K562 (cell line): ENCODE measurements around the gene SRGAP3. TPM values are rescaled to one million over a fixed set of nuclear protein-coding genes. Genes with fewer than 3 reads are reported as not detected.

Experiments used
- ATAC-seq: fragments of 200-7000 bp; cut with Tn5 transposase; 3 replicates; pipeline ENCODE4 v1.9.1; 2020; ENCODE audit warnings: moderate library complexity
- BruUV-seq: library from RNA; stranded (reverse); fragments of 400-500 nt; replicated peaks from 2 replicates; lab custom pipeline; 2021; lab: Mats Ljungman, UMichigan
- CTCF ChIA-PET: fragments of 300-600 bp; formaldehyde crosslinking; extraction: SDS; loops from one replicate; lab custom pipeline; 2021; ENCODE audit warnings: low intra/inter-chr PET ratio; lab: Yijun Ruan, JAX
- POLR2A ChIA-PET: fragments of 300-600, 350-650 bp; sonication (Branson Sonifier 250); formaldehyde crosslinking; extraction: SDS; loops from one replicate; lab custom pipeline; 2021; ENCODE audit warnings: antibody characterized with exemption, inconsistent platforms; lab: Yijun Ruan, JAX
- DNase-seq, 4 experiments: peaks; one replicate each; pipeline versions ENCODE4 v3.0.0 to v3.0.0-alpha.2; 2011 to 2018; ENCODE audit warnings: low spot score in 3 of 4, mixed read lengths in 3 of 4; ENCODE audit errors: extremely low read depth in 1 of 4
- FAIRE-seq: peaks from 2 replicates; lab custom pipeline; 2011; peaks lifted over from hg19 to GRCh38; lab: Jason Lieb, UNC
- H2AFZ ChIP-seq: 2 replicates; pipeline ENCODE4 v1.6.0; 2011; ENCODE audit warnings: low read depth, low read length, control low read depth, inconsistent platforms
- H3K27ac ChIP-seq: fragments of 200-600 bp; 3 replicates; pipeline ENCODE4 v1.8.0; 2011; ENCODE audit warnings: low read depth, mild to moderate bottlenecking, control low read depth, inconsistent platforms, low read length, moderate library complexity, mixed read lengths; ENCODE audit errors: extremely low read depth
- H3K27me3 ChIP-seq, 2 experiments: fragments of 300-600 bp in 1 of 2; 2 replicates in 1 of 2; 3 replicates in 1 of 2; pipeline versions ENCODE4 v1.6.0 to v1.8.0; 2011; ENCODE audit warnings: inconsistent platforms in 2 of 2, low read length in 2 of 2, mild to moderate bottlenecking in 1 of 2, mixed read lengths in 1 of 2, moderate library complexity in 1 of 2; ENCODE audit not compliant: control insufficient read depth in 2 of 2, insufficient read depth in 2 of 2
- H3K36me3 ChIP-seq: fragments of 300-600 bp; 3 replicates; pipeline ENCODE4 v1.8.0; 2011; ENCODE audit warnings: mild to moderate bottlenecking, low read length, inconsistent platforms; ENCODE audit not compliant: control insufficient read depth, insufficient read depth
- H3K4me1 ChIP-seq, 2 experiments: fragments of 200-600 bp in 1 of 2; replicated peaks in 1 of 2; 2 replicates in 1 of 2; 3 replicates in 1 of 2; pipeline versions ENCODE4 v1.5.1 to v1.8.0; 2011; ENCODE audit warnings: inconsistent platforms in 2 of 2, low read length in 2 of 2, mild to moderate bottlenecking in 1 of 2, mixed read lengths in 1 of 2, moderate library complexity in 1 of 2; ENCODE audit not compliant: control insufficient read depth in 2 of 2, insufficient read depth in 2 of 2
- H3K4me2 ChIP-seq: 2 replicates; pipeline ENCODE4 v1.6.1; 2011; ENCODE audit warnings: low read length, control low read depth, inconsistent platforms, mixed read lengths; ENCODE audit not compliant: insufficient read depth
- H3K4me3 ChIP-seq: fragments of 200-600 bp; sonication (generic), shearing (Covaris generic); 2 replicates; pipeline ENCODE4 v1.5.1; 2016; ENCODE audit warnings: control low read depth, inconsistent platforms
- H3K79me2 ChIP-seq: fragments of 200-600 bp; 3 replicates; pipeline ENCODE4 v1.8.0; 2011; ENCODE audit warnings: low read length, inconsistent platforms; ENCODE audit not compliant: control insufficient read depth, insufficient read depth
- H3K9ac ChIP-seq, 2 experiments: 2 replicates each; pipeline versions ENCODE4 v1.6.0 to v1.6.1; 2011; ENCODE audit warnings: low read depth in 2 of 2, low read length in 2 of 2, control low read depth in 1 of 2, inconsistent platforms in 1 of 2, mild to moderate bottlenecking in 1 of 2, mixed read lengths in 1 of 2; ENCODE audit not compliant: insufficient read depth in 1 of 2
- H3K9me1 ChIP-seq: one replicate; pipeline ENCODE4 v1.6.0; 2011; ENCODE audit warnings: inconsistent platforms, mild to moderate bottlenecking, low read length, moderate library complexity; ENCODE audit not compliant: control insufficient read depth, insufficient read depth
- H3K9me3 ChIP-seq: replicated peaks from 2 replicates; pipeline ENCODE4 v1.5.1; 2011; ENCODE audit warnings: low read depth, low read length, inconsistent platforms; ENCODE audit not compliant: control insufficient read depth, insufficient read depth
- H4K20me1 ChIP-seq: replicated peaks from 2 replicates; pipeline ENCODE4 v1.6.1; 2011; ENCODE audit warnings: low read length, inconsistent platforms, mixed read lengths; ENCODE audit not compliant: control insufficient read depth, insufficient read depth
- NR3C1 ChIP-seq: sonication (generic); formaldehyde crosslinking; IDR thresholded peaks from 2 replicates; pipeline ENCODE4 v1.8.1; 2022; ENCODE audit warnings: missing genetic modification reagents
- RBM25 ChIP-seq: fragments of 200-400 bp; formaldehyde crosslinking; IDR thresholded peaks from 2 replicates; pipeline ENCODE4 v1.6.1; 2018; ENCODE audit warnings: low read length, low read depth, moderate library complexity; ENCODE audit not compliant: severe bottlenecking
- ZNF197 ChIP-seq: fragments of 200-800 bp; sonication (Bioruptor generic); IDR thresholded peaks from 2 replicates; pipeline ENCODE4 v1.6.1; 2016; ENCODE audit warnings: low read depth, missing genetic modification characterization, missing compliant biosample characterization
- WGBS: fragments of 100-300 bp; shearing (Covaris generic); methylation state at CpG from one replicate; pipeline ENCODE4 v1.1.6; 2016; ENCODE audit warnings: low coverage, mixed read lengths; ENCODE audit not compliant: insufficient coverage; ENCODE audit errors: missing lambda C conversion rate; 5-methylcytosine and 5-hydroxymethylcytosine counted together
- in situ Hi-C: fragments of 300-500 bp; cut with MboI; formaldehyde crosslinking; loops from 4 replicates; pipeline ENCODE4 v1.15.0; 2018; ENCODE audit warnings: inconsistent platforms, mixed read lengths
- intact Hi-C: fragments of 100-400 bp; cut with micrococcal nuclease; formaldehyde crosslinking; loops from 2 replicates; pipeline ENCODE4 v1.14.2; 2022
- polyA plus RNA-seq, 8 experiments: library from polyadenylated mRNA; depleted of rRNA in 4 of 8; stranded (reverse) in 5 of 8; unstranded in 3 of 8; fragments of >200 nt; fragmentation: Nextera tagmentation in 2 of 8; fragmentation: Illumina TruSeq in 1 of 8; extraction: Ambion mirVana in 2 of 8; extraction: Trizol in 1 of 8; gene quantifications; 2 replicates each; pipeline versions ENCODE4 v1.2.1 to v1.2.3, GENCODE V29; 2011 to 2014; ENCODE audit warnings: inconsistent platforms in 1 of 8, missing spikeins in 1 of 8
- total RNA-seq, 7 experiments: library from RNA; depleted of rRNA in 6 of 7; stranded (reverse); fragments of >200 nt in 6 of 7; fragmentation: Illumina TruSeq in 2 of 7; extraction: Trizol in 2 of 7; gene quantifications; 2 replicates each; pipeline versions ENCODE4 v1.2.1 to v1.2.3, GENCODE V29; 2011 to 2021; ENCODE audit warnings: low replicate concordance in 1 of 7
- TF ChIP-seq, protein P1 (sequence below): fragments of 200-800 bp; sonication (Bioruptor generic); IDR thresholded peaks from 2 replicates; pipeline ENCODE4 v1.6.1; 2017; ENCODE audit warnings: missing genetic modification characterization, missing compliant biosample characterization

SRGAP3 gene
- total and polyA plus RNA-seq, 9 of the 15 experiments (the other 6 are each of a cell fraction or from before 2014, with no cell fraction given) = 0.11 to 0.85 (median 0.35) TPM; not detected in 2

- WGBS = 0% methylated on average over 4 of the region's 4 CpGs
- CTCF ChIA-PET = no interaction called here
- Histone ChIP-seq H3K9me1 (no peaks in the 10 kb centered on the region), H3K27me3 (peaks cover 3 to 31% of the 10 kb centered on the region in 2 experiments; a peak in 2 of 5 replicates), H3K27ac (no peak overlapping the region), H3K4me3 (no peak overlapping the region), H3K36me3 (no peaks in the 10 kb centered on the region), H3K9me3 (peaks cover 2% of the 10 kb centered on the region; the same call in 1 of the 2 replicates), H3K4me2 (no peak overlapping the region), H2AFZ (no peak overlapping the region), H3K4me1 (no peaks in the 10 kb centered on the region), H3K9ac (no peak overlapping the region), H4K20me1 (no peaks in the 10 kb centered on the region), H3K79me2 (no peaks in the 10 kb centered on the region)
- no peak for TF ChIP-seq RBM25
- no peak for TF ChIP-seq ZNF197 (CRISPR knock-in tag)
- TF ChIP-seq, protein P1, sequence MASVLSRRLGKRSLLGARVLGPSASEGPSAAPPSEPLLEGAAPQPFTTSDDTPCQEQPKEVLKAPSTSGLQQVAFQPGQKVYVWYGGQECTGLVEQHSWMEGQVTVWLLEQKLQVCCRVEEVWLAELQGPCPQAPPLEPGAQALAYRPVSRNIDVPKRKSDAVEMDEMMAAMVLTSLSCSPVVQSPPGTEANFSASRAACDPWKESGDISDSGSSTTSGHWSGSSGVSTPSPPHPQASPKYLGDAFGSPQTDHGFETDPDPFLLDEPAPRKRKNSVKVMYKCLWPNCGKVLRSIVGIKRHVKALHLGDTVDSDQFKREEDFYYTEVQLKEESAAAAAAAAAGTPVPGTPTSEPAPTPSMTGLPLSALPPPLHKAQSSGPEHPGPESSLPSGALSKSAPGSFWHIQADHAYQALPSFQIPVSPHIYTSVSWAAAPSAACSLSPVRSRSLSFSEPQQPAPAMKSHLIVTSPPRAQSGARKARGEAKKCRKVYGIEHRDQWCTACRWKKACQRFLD (CRISPR knock-in tag) = no peak
- TF ChIP-seq NR3C1 (CRISPR knock-in tag) = no peak
- no peak for DNase-seq
- no peak for ATAC-seq
- FAIRE-seq = no peak
- BruUV-seq = no TSS peak
- intact Hi-C loops (no loop called here), in situ Hi-C loops (no loop called here)
- POLR2A ChIA-PET = interaction anchor here (0.7 to 1.6 kb wide), 3 partner anchors 11 to 23 kb away, joined by 3 to 6 read pairs (median 4); no protein-coding TSS in a partner anchor
Measured at GRCh38 chr3:9142362-9142761, 107.1 kb downstream of the SRGAP3 start.
